GM18517 (cell line): Measurements from ENCODE around the gene AGAP4.
"Not testable (repeated sequence)": the region's sequence is repeated elsewhere in the genome, so short reads cannot be mapped to it uniquely, and the experiment has no call there.

Source experiments
- ATAC-seq: cut with Tn5 transposase; IDR thresholded peaks from one replicate; pipeline ENCODE4 v1.9.1; 2021; ENCODE audit warnings: mild to moderate bottlenecking, moderate library complexity; ENCODE audit not compliant: unreplicated experiment

Gene AGAP4

DNA sequence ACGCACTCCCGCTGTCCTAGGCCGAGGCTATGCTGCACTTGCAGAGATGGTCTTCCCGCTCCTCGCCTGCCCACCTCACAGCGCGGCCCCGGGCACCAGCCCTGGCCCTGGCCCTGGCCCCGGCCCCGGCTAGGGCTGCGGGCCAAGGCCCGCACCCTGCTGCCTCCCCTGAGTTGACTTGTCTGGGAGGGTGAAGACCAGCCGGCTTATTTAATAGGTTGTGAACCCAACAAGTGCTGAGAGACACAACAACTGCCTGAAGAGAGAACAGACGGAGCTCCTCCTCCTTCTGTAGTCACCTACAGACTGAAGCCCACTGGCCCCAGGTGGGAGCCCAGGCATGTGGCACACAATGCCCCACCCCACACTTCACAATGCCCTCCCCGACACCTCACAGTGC, at the start of gene AGAP4:
TSS of gene AGAP4 (minus strand) at position 101 of the 400 bp plus-strand sequence. CDS start 153 bp downstream, outside the sequence.
- ATAC-seq = not testable (repeated sequence)

DNA sequence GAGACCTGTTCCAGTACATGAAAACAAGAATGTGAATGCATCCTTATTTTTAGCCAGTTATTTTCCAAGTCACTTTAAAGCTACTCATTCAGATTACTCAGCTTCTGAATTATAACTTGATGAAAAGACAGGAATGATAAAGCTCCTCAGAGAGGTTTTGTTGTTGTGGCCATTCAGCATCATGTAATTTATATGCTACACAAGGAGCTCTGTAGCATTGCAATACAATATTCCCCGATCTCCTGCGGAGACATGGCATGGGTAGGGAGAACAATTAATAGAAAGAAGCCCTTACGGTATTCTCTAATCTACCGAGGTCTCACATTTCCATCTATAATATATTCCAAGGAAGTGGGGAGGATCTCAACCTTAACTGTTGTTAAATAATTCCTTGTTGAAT, 43.4 kb upstream of the AGAP4 start:
- not testable (repeated sequence) for ATAC-seq

DNA sequence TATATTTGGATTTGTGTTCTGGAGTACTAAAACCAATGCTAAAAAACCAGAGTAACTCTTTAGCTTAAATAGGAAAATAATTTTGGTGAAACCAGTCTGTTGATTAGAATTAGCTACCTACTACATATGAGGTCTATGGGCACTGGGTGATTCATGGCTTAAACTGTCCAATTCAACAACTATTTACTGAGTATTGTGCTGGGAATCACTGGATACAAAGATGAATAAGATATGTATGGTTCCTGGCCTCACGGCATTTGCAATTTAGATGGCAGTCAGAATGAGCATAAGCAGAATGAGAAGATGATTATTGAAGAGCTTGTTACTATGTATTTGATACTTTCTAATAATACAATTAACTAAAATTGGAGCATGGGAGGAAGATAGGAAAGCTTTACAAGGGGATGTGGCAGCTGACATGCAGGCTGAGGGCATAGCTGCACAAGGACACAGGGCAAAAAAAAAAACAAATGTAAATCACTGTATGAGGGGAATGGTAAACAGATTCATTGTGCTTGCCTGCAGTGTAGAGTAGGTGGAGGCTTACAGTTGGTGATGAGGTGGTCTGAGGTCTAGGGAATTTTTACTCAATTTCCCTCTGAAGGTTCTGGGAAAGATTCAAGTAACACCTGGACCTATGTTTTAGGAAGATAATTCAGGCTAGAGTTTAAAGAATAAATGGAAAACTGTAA, 42.4 kb upstream of the AGAP4 start:
- ATAC-seq = not testable (repeated sequence)

DNA sequence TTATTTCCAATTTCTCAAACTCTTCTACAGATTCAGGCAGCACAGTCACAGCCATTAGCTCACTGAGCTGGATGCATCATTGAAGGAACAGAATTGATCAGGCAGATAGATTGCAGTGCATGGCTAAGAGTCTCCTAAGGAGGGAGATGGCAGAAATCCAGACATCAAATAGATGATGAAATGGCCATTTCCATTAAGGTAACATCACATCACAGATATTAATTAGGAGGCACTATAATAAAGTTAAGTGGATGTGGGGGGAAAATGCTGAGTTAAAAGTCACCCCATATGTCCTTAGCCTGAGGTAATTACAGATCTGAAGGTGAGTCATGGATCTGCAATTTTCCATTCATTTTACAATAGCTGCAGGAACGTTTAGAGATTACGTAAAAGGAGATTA, 35.6 kb upstream of the AGAP4 start:
- not testable (repeated sequence) for ATAC-seq

DNA sequence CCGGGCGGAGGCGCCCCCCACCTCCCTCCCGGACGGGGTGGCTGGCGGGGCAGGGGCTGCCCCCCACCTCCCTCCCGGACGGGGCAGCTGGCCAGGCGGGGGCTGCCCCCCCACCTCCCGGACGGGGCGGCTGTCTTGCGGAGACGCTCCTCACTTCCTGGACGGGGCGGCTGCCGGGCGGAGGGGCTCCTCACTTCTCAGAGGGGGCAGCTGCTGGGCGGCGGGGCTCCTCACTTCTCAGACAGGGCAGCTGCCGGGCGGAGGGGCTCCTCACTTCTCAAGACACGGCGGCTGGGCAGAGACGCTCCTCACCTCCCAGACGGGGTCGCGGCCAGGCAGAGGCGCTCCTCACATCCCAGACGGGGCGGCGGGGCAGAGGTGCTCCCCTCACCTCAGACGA, 18.1 kb upstream of the AGAP4 start:
- ATAC-seq = not testable (repeated sequence)

DNA sequence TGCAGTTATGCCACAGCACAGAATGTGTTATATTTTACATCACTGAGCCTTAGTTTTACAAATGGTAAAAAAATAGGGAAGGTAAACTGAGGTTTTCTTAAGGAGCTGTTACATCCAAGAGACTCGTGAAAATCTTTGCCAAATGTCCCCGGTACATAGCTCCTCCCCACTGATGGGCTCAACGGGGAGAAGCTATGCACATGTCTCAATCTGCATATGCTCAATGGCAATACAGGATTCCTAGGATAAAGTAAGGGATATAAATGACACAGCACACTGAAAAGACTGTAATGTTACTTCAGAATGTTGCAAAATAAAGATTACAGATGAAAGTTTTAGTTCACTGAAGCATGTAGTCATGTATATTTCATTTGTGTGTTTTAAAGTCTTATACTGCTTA, 17.0 kb upstream of the AGAP4 start:
- not testable (repeated sequence) for ATAC-seq

DNA sequence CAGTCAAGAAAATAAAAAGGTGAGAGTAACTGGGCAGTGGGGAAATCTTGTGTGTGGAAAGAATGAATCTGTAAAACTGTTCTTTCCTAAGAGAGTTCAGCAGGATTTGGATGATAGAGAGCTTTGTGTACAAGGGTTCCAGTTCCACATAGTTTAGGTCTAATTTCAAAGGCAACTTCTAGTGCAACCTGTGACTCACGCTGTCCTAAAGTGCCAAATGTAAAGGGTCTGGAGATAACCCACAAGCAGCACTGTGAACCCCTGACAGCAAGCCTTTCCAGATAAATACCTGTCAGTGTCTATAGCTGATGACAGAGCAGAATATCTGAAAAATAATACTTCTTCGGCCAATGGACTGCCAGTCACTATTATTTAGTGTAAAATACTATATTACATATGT, 16.3 kb upstream of the AGAP4 start:
- ATAC-seq = not testable (repeated sequence)

DNA sequence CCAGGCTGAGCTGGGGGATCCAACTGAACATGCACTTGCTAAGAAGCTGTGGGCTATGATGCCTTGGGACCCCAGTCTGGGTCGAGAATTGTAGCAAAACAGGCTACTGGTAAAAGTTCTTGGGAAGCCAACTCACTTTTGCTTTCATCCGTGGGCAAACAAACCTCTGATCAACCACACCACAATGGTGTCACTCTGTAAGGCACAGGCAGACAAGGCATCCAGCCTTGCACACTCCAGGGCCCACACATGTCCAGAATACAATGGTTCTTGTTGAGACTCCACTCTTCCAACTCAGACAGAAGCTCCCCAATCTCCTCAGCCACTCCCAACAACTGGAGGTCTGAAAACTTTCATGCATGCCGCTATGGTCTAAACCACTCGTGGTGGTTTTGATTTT, 10.6 kb upstream of the AGAP4 start:
- ATAC-seq = not testable (repeated sequence)

DNA sequence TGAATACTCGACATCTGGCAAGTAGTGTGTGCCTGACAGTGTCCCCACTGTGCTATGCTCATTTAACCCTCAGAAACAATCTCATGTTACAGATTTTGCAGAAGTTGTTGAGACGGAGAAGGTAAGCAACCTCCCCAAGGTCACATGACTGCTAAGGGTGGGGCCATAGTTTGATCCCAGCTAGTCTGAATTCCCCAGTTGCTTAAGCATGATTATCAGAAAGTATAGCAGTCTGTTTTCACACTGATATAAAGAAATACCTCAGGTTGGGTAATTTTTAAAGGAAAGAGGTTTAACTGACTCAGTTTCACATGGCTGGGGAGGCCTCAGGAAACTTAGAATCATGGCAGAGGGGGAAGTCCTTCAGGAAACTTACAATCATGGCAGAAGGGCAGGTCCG, 1.2 kb upstream of the AGAP4 start:
- not testable (repeated sequence) for ATAC-seq

DNA sequence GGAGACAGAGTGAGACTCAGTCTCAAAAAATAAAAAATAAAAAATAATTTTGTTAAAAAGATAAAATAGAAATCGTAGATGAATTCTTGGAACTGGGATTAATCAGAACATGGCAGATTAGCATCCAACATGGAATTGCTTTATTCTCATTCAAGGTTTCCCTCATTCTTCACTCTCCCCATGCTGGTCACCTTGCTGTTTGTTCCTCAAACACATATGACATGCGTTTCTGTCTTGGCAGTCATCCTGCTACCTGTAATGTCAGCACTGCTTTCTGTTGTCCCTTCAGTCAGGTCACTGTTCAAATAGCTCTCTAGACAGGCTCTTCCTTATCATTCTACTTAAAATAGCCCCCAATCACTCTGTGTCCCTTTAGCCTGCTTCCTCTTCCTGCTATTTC, 24.4 kb downstream of the AGAP4 start:
- not testable (repeated sequence) for ATAC-seq

DNA sequence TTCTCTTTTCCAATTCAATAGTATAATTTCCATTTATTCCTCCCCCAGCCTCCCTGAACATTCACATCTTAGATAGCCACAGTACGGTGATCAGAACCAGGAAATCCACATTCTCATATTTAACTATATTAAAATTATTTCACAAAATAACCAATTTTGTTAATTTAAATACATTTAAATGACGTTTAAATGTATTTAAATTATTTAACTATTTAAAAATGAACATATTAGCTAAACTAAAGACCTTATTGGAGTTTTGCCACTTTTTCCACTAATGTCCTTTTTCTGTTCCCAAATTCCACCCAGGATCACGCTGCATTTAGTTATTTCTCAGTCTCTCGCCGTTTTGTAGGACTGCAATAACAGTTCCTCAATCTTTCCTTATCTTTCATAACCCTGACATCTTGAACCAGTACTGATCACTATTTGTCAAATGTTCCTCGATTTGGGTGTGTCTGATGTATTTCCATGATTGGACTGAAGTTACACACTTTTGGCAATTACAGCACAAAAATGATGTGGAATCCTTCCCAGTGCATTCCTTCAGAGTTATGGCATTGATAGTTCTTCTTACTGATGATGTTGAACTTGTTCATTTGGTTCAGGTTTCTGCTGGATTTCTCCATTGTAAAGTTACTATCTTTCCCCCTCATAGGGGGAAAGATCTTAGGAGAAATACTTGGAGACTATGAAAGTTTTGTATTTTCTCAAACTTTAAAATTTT, 27.0 kb downstream of the AGAP4 start:
- ATAC-seq = not testable (repeated sequence)

DNA sequence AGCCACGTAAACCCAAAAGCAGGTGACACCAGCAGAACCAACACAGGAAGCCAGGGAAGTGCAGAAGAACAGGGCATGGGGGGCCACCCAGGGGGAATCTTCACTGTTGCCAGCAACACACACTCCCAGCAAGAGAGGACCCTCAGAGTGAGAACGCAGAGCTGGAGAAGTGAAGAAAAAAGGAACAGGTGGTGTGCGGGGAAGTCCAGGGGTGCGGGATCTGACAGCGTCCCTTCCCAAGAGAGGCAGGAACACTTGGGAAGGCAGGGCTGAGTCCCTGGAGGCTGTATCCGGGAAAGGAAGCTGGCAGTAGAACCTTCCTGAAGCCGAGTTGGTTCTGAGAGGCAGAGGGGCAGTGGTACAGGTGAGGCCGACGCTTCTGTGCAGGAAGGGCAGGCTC, 27.7 kb downstream of the AGAP4 start:
- ATAC-seq = no peak

DNA sequence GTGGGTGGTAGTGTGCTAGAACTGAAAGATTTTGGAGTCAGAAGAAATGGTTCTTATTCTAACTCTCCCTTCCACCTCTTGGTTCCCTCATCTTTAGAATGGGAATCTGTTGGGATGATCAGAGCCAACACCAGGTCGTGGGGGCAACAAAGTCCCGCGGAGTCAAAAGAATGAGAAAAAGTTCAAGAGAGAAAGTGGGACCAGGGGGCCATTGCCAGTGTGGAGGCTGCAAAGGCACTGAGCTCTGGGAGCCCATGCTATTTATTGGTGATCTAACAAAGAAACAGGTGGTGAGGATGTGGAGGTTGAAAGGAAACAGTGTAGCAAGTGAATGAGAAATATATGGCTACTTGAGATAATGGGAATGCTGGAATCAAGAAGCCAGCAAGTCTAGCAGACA, 29.4 kb downstream of the AGAP4 start:
- ATAC-seq = no peak

DNA sequence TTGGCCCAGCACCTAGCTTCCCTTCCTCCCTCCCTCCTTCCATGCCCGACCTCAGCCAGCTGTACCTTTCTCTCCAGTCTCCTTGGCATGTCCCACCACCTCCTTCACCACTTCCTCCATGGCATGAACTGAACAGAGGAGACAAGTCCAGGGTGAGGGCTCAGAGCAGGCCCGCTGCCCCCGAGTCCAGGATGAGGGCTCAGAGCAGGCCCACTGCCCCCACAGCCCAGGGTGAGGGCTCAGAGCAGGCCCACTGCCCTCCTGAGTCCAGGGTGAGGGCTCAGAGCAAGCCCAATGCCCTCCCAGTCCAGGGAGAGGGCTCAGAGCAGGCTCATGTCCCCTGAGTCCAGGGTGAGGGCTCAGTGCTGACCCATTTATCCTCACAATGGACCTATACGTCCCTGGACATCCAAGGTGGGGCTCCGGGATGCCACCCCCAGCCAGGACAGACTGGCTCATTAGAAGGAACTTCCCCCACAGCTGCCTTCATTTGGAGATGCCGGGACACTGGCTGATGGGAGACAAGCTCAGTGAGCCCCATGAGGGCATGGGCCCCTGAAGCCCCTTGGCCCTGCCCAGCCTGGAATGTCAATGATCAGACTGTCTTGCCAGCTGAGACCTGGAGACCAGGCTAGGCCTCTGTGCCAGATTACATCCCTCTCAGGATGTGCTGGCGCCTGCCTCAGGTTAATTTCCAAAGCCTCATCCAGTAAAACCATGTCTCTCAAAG, 30.0 kb downstream of the AGAP4 start:
- no peak for ATAC-seq

DNA sequence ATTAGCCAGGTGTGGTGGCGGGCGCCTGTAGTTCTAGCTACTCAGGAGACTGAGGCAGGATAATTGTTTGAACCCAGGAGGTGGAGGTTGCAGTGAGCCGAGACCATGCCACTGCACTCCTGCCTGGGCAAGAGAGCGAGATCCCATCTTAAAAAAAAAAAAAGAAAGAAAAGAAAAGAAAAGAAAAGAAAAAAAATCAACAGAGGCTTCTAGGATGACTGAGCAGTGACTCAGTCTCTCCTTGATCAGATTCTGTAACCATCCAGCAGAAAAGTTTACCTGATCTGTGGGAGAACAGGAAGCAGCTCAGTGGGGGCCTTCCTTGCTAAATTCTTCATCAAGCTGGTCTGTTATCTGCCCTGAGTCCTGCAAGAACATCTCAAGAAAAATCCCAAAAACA, 33.2 kb downstream of the AGAP4 start:
- ATAC-seq = not testable (repeated sequence)

DNA sequence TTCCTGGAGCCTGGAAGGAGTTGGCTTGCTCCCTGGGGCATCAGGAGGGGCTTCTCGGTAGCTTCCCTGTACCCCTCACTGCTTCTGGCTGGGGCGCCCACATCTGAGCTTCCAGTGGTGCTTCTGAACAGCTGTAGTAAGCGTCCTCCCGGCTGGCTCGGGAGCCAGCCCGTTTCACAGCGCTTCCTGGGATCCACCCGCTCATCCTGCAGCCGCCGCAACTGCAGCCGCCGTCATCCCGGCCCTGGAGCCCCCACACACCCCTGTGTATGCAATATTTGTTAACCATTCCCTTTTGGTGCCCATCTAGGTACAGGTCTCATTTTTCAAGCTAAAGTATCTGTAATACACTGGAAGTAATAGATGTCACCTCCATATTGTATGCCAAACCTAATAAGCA, 34.3 kb downstream of the AGAP4 start:
- not testable (repeated sequence) for ATAC-seq

DNA sequence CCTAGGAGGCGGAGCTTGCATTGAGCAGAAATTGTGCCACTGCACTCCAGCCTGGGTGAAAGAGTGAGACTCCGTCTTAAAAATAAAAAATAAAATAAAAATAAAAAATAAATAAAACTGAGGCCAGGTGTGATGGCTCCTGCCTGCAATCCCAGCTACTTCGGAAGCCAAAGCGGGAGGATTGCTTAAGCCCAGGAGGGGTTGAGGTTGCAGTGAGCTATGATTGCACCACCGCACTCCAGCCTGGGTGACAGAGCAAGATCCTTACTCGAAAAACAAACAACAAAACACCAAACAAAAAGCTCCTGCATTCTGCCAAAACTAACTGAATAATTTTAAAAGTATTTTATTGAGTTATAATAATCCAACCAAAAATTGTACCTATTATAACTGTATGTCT, 36.2 kb downstream of the AGAP4 start:
- ATAC-seq = no peak

DNA sequence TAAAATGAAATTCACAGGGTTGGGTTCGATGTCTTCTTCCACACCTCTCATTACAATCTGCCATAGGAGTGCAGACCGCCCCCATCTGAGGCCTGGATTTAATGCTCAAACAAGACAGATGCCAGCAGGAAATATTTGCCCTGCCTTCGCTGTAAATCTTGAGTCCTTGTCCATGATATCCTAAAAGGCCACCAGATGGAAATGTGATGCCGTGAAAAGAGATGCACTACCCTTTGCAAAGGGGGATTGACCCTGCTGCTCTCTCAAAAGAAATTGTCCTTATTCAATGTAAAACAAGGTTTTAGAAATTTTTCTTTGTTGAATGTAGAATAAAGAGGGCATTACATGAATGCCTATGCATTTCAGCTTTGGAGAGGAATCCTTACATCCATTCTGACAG, 37.5 kb downstream of the AGAP4 start:
- ATAC-seq = no peak

DNA sequence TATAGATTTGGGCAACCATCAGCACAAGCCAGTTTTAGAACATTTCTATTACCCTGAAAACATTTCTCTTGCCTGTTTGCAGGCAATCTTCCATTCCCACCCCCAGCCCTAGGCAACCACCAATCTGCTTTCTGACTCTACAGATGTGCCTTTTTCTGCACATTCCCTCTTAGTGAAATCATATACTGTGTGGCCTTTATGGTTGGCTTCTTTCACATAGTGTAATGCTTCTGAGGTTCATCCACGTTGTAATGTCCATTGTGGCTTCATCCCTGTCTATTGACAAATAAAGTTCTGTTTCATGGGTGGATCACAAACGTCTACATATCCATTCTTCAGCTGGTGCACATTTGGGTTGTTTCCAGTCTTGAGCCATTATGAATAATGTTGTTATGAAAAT, 42.3 kb downstream of the AGAP4 start:
- not testable (repeated sequence) for ATAC-seq

DNA sequence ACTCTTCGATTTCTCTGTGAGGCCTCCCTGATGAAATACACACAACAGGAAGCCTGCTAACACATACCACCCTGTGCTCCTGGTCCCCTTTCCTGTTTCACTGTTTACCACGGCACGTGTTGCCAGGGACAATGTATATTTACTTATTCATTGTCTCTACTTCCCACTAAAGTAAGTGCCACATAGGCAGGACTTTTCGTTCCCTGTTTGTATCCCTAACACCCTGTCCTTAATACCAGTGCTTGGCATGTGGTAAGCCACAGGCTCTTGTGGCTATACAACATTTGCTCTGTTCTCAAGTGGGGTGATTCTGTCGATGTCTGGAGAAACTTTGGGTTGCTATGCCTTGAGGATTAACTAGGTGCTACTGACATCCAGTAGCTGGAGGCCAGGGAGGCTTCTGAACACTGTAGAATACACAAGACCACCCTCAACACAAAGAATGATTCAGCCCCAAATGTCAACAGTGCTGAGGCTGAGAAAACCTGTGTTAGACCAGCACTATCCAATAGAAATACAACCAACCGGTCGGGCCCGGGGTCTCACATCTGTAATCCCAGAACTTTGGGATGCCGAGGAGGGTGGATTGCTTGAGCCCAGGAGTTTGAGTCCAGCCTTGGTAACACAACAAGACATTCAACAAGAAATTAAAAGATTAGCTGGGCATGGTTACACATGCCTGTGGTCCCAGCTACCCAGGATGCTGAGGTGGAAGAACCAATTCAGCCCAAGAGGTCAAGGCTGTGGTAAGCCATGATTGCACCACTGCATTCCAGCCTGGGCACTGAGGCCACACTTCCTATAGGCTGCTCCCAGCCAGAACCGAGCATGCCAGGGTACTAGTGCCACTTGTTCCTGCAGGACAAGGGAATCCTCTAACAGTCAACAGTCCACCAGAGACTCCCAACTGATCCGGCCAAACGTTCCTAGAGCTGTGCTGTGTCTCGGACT, 44.0 kb downstream of the AGAP4 start:
- ATAC-seq = not testable (repeated sequence)

DNA sequence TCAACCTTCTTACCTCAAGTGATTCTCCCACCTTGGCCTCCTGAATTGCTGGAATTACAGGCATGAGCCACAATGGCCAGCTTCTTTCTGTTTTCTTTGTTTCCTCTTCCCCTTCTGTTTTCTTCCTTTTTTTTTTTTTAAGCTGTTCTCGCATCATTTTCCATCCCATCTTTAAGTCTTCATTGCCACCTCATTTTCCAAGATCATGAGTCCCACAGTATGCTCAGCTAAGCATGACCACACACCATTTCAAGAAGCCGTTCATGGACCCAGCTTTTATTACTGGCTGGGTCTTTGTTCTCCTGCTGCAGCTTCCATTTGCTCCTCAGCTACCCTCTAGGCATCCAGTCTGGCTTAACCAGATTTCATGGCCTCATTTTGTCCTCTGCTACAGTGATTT, 52.5 kb downstream of the AGAP4 start:
- not testable (repeated sequence) for ATAC-seq
